Fibroblast of skin of right biceps (primary cell): ENCODE measurements around the gene NOXA1.
"Not testable (repeated sequence)": the region's sequence is repeated elsewhere in the genome, so short reads cannot be mapped to it uniquely, and the experiment has no call there.

Source experiments
- DNase-seq: peaks from one replicate; pipeline ENCODE4 v3.0.0-alpha.2; 2013

Gene NOXA1

GRCh38 chr9:137422604-137423513 lies at the start of gene NOXA1, which contains the start of gene EXD3:
Gene NOXA1, plus strand, starts transcription at chr9:137423393. Its CDS starts 137 bp downstream, at chr9:137423530.
Gene EXD3, minus strand, starts transcription at chr9:137423162. Its CDS starts 27,805 bp downstream, at chr9:137395357.
- DNase-seq, result peak; percentile 92

- no peak for DNase-seq
These were observed 49.6 kb upstream of the NOXA1 start for GRCh38 chr9:137373611-137373980.

- no peak for DNase-seq
These were observed 48.9 kb upstream of the NOXA1 start for GRCh38 chr9:137374131-137374845.

- DNase-seq, result no peak
These were observed 47.7 kb upstream of the NOXA1 start for GRCh38 chr9:137375321-137376058.

- DNase-seq, result no peak
These were observed 46.8 kb upstream of the NOXA1 start for GRCh38 chr9:137376386-137376785.

- not testable (repeated sequence) for DNase-seq
These were observed 44.3 kb upstream of the NOXA1 start for GRCh38 chr9:137378688-137379410.

GRCh38 chr9:137379761-137380161 lies 43.4 kb upstream of the NOXA1 start:
- no peak for DNase-seq

GRCh38 chr9:137380171-137380570 lies 43.0 kb upstream of the NOXA1 start:
- no peak for DNase-seq

GRCh38 chr9:137380606-137381005 lies 42.6 kb upstream of the NOXA1 start:
- DNase-seq, result no peak

- no peak for DNase-seq
These were observed 41.4 kb upstream of the NOXA1 start for GRCh38 chr9:137381501-137382443.

- DNase-seq, result no peak
These were observed 40.6 kb upstream of the NOXA1 start for GRCh38 chr9:137382444-137383080.

GRCh38 chr9:137383081-137383783 lies 40.0 kb upstream of the NOXA1 start:
- DNase-seq, result no peak

GRCh38 chr9:137383784-137384756 lies 39.1 kb upstream of the NOXA1 start:
- DNase-seq, result no peak

GRCh38 chr9:137385061-137385655 lies 38.0 kb upstream of the NOXA1 start:
- DNase-seq, result no peak

- not testable (repeated sequence) for DNase-seq
These were observed 36.6 kb upstream of the NOXA1 start for GRCh38 chr9:137386507-137387113.

- no peak for DNase-seq
These were observed 35.9 kb upstream of the NOXA1 start for GRCh38 chr9:137387114-137387890.

- no peak for DNase-seq
These were observed 35.2 kb upstream of the NOXA1 start for GRCh38 chr9:137387891-137388560.
